OCI-LY3 (cell line): Measurements from ENCODE around the gene NEMF.

ENCODE experiments used
- CTCF ChIP-seq: fragments of 200-600, 300-600 bp; sonication (generic); IDR thresholded peaks from 2 replicates; pipeline ENCODE4 v1.5.1; 2014; ENCODE audit warnings: antibody characterized with exemption, low read length, low read depth
- EZH2phosphoT487 ChIP-seq: fragments of 200-600 bp; shearing (Covaris generic); IDR thresholded peaks from 2 replicates; pipeline ENCODE4 v1.6.1; 2018; ENCODE audit warnings: antibody characterized with exemption, mixed run types, low read depth

DNA sequence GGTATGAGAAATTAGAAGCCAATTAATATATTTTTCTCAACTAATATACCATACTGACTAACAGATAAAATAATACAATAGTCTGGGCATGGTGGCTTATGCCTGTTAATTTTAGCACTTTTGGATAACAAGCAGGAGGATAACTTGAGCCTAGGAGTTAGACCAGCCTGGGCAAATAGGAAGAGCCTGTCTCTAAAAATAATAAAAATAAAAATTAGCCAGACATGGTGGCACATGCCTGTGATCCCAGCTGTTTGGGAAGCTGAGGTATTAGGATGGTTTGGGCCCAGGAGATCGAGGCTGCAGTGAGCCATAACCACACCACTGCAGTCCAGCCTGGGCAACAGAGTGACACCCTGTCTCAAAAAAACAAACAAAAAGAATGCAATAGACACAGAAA lies 60.0 kb downstream of the NEMF start:
- no peak for TF ChIP-seq CTCF
- TF ChIP-seq EZH2phosphoT487: no peak
